Breast epithelium (tissue), 3 donors: ENCODE data around the gene PPARG.

Experiments
- POLR2AphosphoS5 ChIP-seq, 3 donors: sonication (generic); formaldehyde crosslinking; IDR thresholded peaks; one replicate each; pipeline ENCODE4 v1.6.1; 2017; ENCODE audit warnings: antibody characterized with exemption in 3 of 3
- TF ChIP-seq, protein P1 (sequence below), 3 donors: fragments of 450-650 bp; IDR thresholded peaks; one replicate each; pipeline ENCODE4 v1.5.1; 2016 to 2017; ENCODE audit warnings: antibody characterized with exemption in 3 of 3, mild to moderate bottlenecking in 3 of 3, moderate library complexity in 3 of 3

DNA sequence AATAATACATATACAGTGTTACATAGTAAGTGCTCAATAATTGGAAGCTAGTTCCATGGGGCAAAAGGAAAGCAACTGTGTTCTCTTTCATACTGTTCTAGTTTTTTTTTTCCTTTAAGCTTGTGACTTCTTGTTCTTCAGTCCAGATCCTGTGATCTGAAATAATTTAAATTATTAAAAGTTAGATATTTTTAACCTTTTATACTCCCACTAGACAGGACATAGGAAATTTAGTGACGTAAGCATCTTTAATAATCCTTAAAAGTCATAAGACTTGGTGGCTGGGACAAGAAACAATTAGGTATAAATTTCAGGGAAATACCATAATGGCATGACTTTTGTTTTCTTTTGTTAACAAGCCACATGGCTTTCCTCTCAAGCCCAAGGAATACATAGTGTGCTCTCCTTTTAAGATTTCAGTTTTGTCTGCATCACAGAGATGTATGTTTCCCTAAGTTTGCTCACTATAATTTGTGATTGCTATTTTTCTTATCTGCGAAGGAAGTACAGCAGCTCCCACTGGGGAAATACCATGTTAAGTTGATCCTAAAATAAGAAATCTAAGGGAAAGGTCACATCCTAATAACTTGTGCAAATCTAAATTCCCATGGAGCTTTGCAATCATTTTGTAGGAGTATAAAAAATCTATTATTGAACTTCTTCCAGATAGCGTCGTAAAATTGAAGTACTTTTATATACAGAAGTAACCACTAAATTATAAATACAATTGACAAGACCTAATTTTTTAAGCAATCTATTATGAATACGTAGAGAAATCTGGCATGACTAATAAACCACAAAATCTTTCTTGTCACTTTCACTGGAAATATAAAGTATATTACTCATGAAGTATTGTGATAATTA is 30.1 kb downstream of the PPARG start:
- TF ChIP-seq, protein P1, sequence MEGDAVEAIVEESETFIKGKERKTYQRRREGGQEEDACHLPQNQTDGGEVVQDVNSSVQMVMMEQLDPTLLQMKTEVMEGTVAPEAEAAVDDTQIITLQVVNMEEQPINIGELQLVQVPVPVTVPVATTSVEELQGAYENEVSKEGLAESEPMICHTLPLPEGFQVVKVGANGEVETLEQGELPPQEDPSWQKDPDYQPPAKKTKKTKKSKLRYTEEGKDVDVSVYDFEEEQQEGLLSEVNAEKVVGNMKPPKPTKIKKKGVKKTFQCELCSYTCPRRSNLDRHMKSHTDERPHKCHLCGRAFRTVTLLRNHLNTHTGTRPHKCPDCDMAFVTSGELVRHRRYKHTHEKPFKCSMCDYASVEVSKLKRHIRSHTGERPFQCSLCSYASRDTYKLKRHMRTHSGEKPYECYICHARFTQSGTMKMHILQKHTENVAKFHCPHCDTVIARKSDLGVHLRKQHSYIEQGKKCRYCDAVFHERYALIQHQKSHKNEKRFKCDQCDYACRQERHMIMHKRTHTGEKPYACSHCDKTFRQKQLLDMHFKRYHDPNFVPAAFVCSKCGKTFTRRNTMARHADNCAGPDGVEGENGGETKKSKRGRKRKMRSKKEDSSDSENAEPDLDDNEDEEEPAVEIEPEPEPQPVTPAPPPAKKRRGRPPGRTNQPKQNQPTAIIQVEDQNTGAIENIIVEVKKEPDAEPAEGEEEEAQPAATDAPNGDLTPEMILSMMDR (IDR thresholded peaks at IDR 0.05), result no peak
- TF ChIP-seq POLR2AphosphoS5 (IDR thresholded peaks at IDR 0.05), result no peak
